Dermis lymphatic vessel endothelial cell (primary cell): ENCODE results near the gene ACTN3. TPM values are rescaled to one million over a fixed set of nuclear protein-coding genes. Genes with fewer than 3 reads are reported as not detected.

ENCODE experiments used
- total RNA-seq: library from RNA; depleted of rRNA; stranded (reverse); fragments of >200 nt; gene quantifications from 2 replicates; pipeline ENCODE4 v1.2.1, GENCODE V29; 2014

Gene ACTN3
- not detected in 2 replicates for total RNA-seq

DNA sequence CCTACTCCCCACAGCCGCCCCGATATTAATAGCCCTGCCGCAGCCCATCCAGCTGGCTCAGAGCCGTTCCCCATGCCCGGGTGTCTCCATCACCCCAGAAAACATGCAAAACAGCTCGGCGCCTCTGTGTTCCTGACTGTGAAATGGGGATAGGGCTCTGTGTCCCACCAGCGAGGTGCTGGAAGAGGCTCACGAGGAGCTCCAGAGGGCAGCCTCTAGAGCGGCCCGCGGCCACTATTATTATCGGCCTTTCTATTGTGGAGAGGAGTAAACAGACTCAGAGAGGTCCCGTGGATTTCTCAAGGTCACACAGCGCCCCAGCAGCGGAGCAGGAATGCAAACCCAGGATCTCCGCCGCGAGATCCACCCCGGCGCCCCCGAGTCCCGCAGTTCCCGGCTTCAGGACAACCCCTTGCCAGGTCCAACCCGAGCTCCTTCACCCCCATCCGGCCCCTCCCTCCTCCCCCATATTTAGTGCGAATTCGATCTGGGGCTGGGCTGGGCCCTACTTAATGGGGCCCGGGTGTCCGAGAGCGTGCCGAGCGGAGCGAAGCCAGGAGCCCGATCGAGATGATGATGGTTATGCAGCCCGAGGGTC lies at the start of gene ACTN3:
TSS of gene ACTN3 (plus strand) at position 536 of the 598 bp plus-strand sequence. CDS start at position 571, 35 bp downstream.

DNA sequence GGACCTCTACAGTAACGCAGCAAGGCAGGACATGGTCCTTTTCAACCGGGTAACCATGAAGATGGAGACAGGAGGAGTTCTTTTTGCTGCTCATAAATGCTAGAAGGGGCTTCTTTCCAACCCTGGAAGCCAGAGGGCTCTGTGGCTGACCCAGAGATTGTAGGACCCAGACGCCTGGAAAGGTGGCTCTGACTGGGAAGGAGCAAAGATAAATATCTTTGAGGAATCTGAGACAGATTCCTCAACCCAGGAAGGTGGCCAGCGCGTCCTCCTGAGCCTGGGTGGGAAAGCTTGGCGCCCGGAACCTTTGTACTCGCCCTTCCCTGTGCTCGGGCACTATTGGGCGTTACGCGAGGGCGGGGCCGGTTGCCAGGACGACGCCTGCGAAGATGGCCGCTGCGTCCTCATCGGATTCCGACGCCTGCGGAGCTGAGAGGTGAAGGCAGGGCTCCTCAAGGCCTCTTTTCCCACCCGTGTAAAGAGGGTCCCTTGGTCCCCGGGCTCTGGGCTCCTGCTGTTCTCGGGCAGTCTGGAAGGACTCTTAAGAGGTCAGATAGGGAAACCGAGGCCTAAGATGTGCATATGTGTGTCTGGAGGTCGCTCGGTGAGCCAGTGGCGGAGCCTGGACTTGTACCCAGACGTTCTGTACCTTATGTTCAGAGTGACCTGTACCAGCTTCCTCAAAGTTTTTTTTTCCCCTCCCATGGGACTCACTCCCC lies 36.3 kb upstream of the ACTN3 start, which contains the start of gene BBS1:
TSS of gene BBS1 (plus strand) at position 365 of the 719 bp plus-strand sequence. CDS start at position 390, 25 bp downstream.

GRCh38 chr11:66545701-66546367 lies 869 bp upstream of the ACTN3 start, which contains the start of gene ZDHHC24:
Gene ZDHHC24, minus strand, starts transcription at chr11:66546048. Its CDS starts 45 bp downstream, at chr11:66546003.

GRCh38 chr11:66568124-66568916 lies 21.6 kb downstream of the ACTN3 start, which contains the start of gene CTSF:
Gene CTSF, minus strand, starts transcription at chr11:66568606. Its CDS starts 120 bp downstream, at chr11:66568486.

GRCh38 chr11:66592457-66593302 lies 46.0 kb downstream of the ACTN3 start, which contains the start of the genes CCDC87 and CCS:
Gene CCDC87, minus strand, starts transcription at chr11:66593063. Its CDS starts 48 bp downstream, at chr11:66593015.
Gene CCS, plus strand, starts transcription at chr11:66593185. Its CDS starts 77 bp downstream, at chr11:66593262.

Other genes with a start within 250 kb of the ACTN3 start
- 0.09 and 0.43 TPM in 2 replicates for gene CD248, start 229.9 kb upstream of the ACTN3 start, total RNA-seq
- 4.3 and 5.6 TPM in 2 replicates for gene RIN1, start 210.5 kb upstream of the ACTN3 start, total RNA-seq
- 52.0 and 57.8 TPM in 2 replicates for gene BRMS1, start 201.8 kb upstream of the ACTN3 start, total RNA-seq
- gene B4GAT1, start 199.3 kb upstream of the ACTN3 start, total RNA-seq: 15.8 and 23.2 TPM in 2 replicates
- gene SLC29A2, start 175.1 kb upstream of the ACTN3 start, total RNA-seq: 0.26 and 0.76 TPM in 2 replicates
- not detected in 2 replicates for gene NPAS4, start 125.9 kb upstream of the ACTN3 start, total RNA-seq
- 31.5 and 35.2 TPM in 2 replicates for gene MRPL11, start 108.1 kb upstream of the ACTN3 start, total RNA-seq
- 4.4 TPM in 2 replicates for gene PELI3, start 80.0 kb upstream of the ACTN3 start, total RNA-seq
- 36.2 and 42.4 TPM in 2 replicates for gene DPP3, start 66.5 kb upstream of the ACTN3 start, total RNA-seq
- gene BBS1, start 36.3 kb upstream of the ACTN3 start, total RNA-seq: 15.0 and 20.4 TPM in 2 replicates
- gene ZDHHC24, start 855 bp upstream of the ACTN3 start, total RNA-seq: 12.9 and 14.8 TPM in 2 replicates
- 39.6 and 44.7 TPM in 2 replicates for gene CTSF, start 21.7 kb downstream of the ACTN3 start, total RNA-seq
- 0.11 and 0.17 TPM in 2 replicates for gene CCDC87, start 46.2 kb downstream of the ACTN3 start, total RNA-seq
- gene CCS, start 46.3 kb downstream of the ACTN3 start, total RNA-seq: 28.3 and 29.9 TPM in 2 replicates
- gene RBM14, start 69.7 kb downstream of the ACTN3 start, total RNA-seq: 16.5 and 18.7 TPM in 2 replicates
- 132 and 183 TPM in 2 replicates for gene RBM4, start 91.8 kb downstream of the ACTN3 start, total RNA-seq
- 20.6 and 26.5 TPM in 2 replicates for gene RBM4B, start 131.0 kb downstream of the ACTN3 start, total RNA-seq
- gene SPTBN2, start 182.3 kb downstream of the ACTN3 start, total RNA-seq: 12.6 TPM in 2 replicates